HPDE6-E6E7 (cell line): Measurements from ENCODE around the gene VRK3.
A peak's percentile ranks its signal among the peaks of the same experiment; 100 is the strongest.
"Not testable (repeated sequence)": the region's sequence is repeated elsewhere in the genome, so short reads cannot be mapped to it uniquely, and the experiment has no call there.

Source experiments
- DNase-seq: peaks from one replicate; pipeline ENCODE4 v3.0.0; 2011; ENCODE audit warnings: missing footprints; ENCODE audit errors: extremely low spot score

Gene VRK3

GRCh38 chr19:49957262-49957915 lies 67.8 kb downstream of the VRK3 start:
- no peak for DNase-seq

GRCh38 chr19:49956115-49956495 lies 69.1 kb downstream of the VRK3 start:
- no peak for DNase-seq

GRCh38 chr19:49954933-49955332 lies 70.2 kb downstream of the VRK3 start:
- no peak for DNase-seq

- DNase-seq = no peak
Measured at GRCh38 chr19:49954092-49954829, 70.9 kb downstream of the VRK3 start.

GRCh38 chr19:49953416-49953815 lies 71.8 kb downstream of the VRK3 start:
- DNase-seq = no peak

GRCh38 chr19:49952906-49953305 lies 72.3 kb downstream of the VRK3 start:
- DNase-seq = no peak

GRCh38 chr19:49952479-49952836 lies 72.7 kb downstream of the VRK3 start:
- no peak for DNase-seq

- no peak for DNase-seq
Measured at GRCh38 chr19:49951806-49952478, 73.2 kb downstream of the VRK3 start.

GRCh38 chr19:49950956-49951526 lies 74.1 kb downstream of the VRK3 start:
- no peak for DNase-seq

- DNase-seq = no peak
Measured at GRCh38 chr19:49950590-49950948, 74.6 kb downstream of the VRK3 start.

- DNase-seq = no peak
Measured at GRCh38 chr19:49949742-49950589, 75.2 kb downstream of the VRK3 start.

- DNase-seq = no peak
Measured at GRCh38 chr19:49946415-49946814, 78.8 kb downstream of the VRK3 start.

GRCh38 chr19:49944567-49944966 lies 80.6 kb downstream of the VRK3 start:
- DNase-seq = not testable (repeated sequence)

GRCh38 chr19:49940482-49940791 lies 84.7 kb downstream of the VRK3 start:
- no peak for DNase-seq

GRCh38 chr19:49939721-49940481 lies 85.3 kb downstream of the VRK3 start:
- DNase-seq = no peak

- no peak for DNase-seq
Measured at GRCh38 chr19:49938662-49939061, 86.5 kb downstream of the VRK3 start.

- DNase-seq = peak; percentile 69
Measured at GRCh38 chr19:49937750-49938381, 87.3 kb downstream of the VRK3 start.

- no peak for DNase-seq
Measured at GRCh38 chr19:49936549-49936948, 88.6 kb downstream of the VRK3 start.

GRCh38 chr19:49933643-49934042 lies 91.5 kb downstream of the VRK3 start:
- no peak for DNase-seq

- DNase-seq = no peak
Measured at GRCh38 chr19:49932731-49933131, 92.4 kb downstream of the VRK3 start.

GRCh38 chr19:49932041-49932451 lies 93.1 kb downstream of the VRK3 start:
- peak; percentile 90 for DNase-seq
